HUES48 (cell line): ENCODE results near the gene ZFC3H1.
"Not testable (repeated sequence)": the region's sequence is repeated elsewhere in the genome, so short reads cannot be mapped to it uniquely, and the experiment has no call there.

Experiments
- H3K27ac ChIP-seq: one replicate; pipeline ENCODE4 v1.7.0; 2013; ENCODE audit warnings: low read depth, low read length, inconsistent platforms
- H3K27me3 ChIP-seq: 2 replicates; pipeline ENCODE4 v1.6.1; 2013; ENCODE audit warnings: mild to moderate bottlenecking, low read length; ENCODE audit not compliant: control insufficient read depth, insufficient read depth
- H3K36me3 ChIP-seq: 2 replicates; pipeline ENCODE4 v1.6.1; 2013; ENCODE audit warnings: low read length; ENCODE audit not compliant: control insufficient read depth, insufficient read depth
- H3K4me1 ChIP-seq: 2 replicates; pipeline ENCODE4 v1.6.1; 2013; ENCODE audit warnings: mild to moderate bottlenecking, low read length; ENCODE audit not compliant: control insufficient read depth, insufficient read depth
- H3K4me3 ChIP-seq: 2 replicates; pipeline ENCODE4 v1.5.1; 2013; ENCODE audit warnings: mild to moderate bottlenecking, low read depth, low read length
- H3K9ac ChIP-seq: 2 replicates; pipeline ENCODE4 v1.6.1; 2013; ENCODE audit warnings: mild to moderate bottlenecking, low read depth, low read length, moderate library complexity
- H3K9me3 ChIP-seq: 2 replicates; pipeline ENCODE4 v1.6.1; 2013; ENCODE audit warnings: low read length; ENCODE audit not compliant: control insufficient read depth, insufficient read depth

Gene ZFC3H1

DNA sequence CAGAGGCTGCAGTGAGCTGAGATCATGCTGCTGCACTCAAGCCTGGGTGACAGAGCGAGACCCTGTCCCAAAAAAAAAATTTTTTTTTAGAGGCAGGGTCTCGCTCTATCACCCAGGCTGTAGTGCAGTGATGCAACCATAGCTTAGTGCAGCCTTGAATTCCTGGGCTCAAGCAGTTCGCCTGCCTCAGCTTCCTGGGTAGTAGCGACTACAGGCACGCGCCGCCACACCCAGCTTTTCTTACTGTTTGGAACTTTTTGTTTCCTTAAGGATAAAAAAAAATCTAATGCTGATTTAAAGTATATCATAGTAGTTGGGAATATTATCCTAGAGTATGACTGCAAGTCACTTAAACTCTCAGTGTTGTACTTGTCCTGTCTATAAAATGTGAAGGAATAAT is 29.5 kb upstream of the ZFC3H1 start:
- Histone ChIP-seq H3K4me3 (no peak overlapping the region), H3K27ac (no peak overlapping the region), H3K9me3 (no peaks in the 10 kb centered on the region)

DNA sequence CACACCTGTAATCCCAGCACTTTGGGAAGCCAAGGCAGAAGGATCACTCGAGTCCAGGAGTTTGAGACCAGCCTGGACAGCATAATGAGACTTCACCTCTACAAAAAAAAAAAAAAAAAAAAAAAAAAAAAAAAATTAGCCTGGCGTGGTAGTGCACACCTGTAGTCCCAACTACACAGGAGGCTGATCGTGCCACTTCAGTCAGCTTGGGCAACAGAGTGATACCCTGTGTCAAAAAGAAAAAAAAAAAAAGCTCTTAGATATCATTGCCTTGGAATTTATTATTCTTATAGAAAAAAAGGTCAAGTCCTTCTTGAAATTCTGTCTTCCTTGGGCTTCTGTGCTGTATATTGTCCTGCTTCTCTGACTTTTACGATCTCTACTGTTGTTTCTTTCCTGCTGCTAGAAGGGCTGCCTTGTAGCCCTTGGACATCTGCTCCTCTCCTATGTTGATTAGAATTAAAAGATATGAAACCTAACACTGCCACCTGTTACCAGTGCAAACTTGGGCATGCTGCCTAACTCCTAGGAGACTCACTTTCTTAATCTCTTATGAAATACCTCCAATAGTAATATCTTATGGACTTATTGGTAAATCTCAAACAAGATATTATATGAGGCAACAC is 28.0 kb upstream of the ZFC3H1 start:
- no peak overlapping the region for H3K4me3 ChIP-seq
- H3K4me1 ChIP-seq: 0 out of 2 replicates have a peak, but pooled peaks cover 5% of the 10 kb centered on the region
- H3K9ac ChIP-seq: no peak overlapping the region
- no peak overlapping the region for H3K27ac ChIP-seq
- no peaks in the 10 kb centered on the region; the same call in 1 of the 2 replicates for H3K36me3 ChIP-seq
- no peaks in the 10 kb centered on the region for H3K9me3 ChIP-seq
- H3K27me3 ChIP-seq: no peaks in the 10 kb centered on the region

More for the DNA sequence above, 29.5 kb upstream of the ZFC3H1 start:
- H3K9ac ChIP-seq: no peak overlapping the region
- no peaks in the 10 kb centered on the region for H3K27me3 ChIP-seq
- H3K36me3 ChIP-seq: peaks cover 14% of the 10 kb centered on the region
- H3K4me1 ChIP-seq: no peaks in the 10 kb centered on the region

DNA sequence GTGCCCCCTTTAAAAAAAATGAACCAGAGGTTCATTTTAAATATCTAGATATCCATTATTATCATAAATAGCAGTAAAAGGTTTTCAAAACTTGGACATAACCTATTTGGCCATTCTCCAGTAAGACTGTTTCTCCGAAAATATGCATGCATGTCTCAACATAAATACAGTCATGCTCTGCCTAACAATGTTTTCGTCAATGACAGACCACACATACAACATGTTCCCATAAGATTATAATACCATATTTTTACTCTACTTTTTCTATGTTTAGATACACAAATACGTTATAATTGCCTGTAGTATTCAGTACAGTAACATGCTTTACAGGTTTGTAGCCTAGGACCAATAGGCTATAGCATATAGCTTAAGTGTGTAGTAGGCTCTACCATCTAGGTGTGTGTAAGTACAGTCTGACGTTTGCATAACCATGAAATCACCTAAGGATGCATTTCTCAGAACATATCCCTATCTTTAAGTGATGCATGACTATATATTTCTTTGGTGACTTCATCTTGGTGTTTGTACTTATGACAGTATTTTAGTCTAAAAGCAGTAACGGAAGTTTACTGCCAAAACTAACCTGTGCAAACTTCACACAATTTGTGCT is 25.4 kb upstream of the ZFC3H1 start:
- Histone ChIP-seq H3K4me3 (no peak overlapping the region), H3K36me3 (no peaks in the 10 kb centered on the region; the same call in 1 of the 2 replicates), H3K27ac (no peak overlapping the region), H3K9me3 (no peaks in the 10 kb centered on the region), H3K27me3 (no peaks in the 10 kb centered on the region), H3K4me1 (0 out of 2 replicates have a peak, but pooled peaks cover 9% of the 10 kb centered on the region), H3K9ac (no peak overlapping the region)

DNA sequence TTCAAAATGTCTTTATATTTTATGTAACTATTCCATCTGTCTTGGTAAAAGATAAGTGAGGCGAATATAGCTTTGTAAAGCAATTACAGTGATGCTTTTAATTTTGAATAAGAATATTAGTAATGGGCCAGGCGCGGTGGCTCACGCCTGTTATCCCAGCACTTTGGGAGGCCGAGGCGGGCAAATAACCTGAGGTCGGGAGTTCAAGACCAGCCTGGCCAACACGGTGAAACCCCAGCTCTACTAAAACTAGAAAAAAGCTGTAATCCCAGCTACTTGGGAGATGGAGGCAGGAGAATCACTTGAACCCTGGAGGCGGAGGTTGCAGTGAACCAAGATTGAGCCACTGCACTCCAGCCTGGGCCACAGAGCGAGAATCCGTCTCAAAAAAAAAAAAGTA is 23.5 kb upstream of the ZFC3H1 start:
- not testable (repeated sequence) for H3K27ac ChIP-seq, H3K9me3 ChIP-seq, H3K9ac ChIP-seq, H3K27me3 ChIP-seq, H3K4me1 ChIP-seq, H3K36me3 ChIP-seq
- H3K4me3 ChIP-seq: peak overlapping the region; percentile 97

DNA sequence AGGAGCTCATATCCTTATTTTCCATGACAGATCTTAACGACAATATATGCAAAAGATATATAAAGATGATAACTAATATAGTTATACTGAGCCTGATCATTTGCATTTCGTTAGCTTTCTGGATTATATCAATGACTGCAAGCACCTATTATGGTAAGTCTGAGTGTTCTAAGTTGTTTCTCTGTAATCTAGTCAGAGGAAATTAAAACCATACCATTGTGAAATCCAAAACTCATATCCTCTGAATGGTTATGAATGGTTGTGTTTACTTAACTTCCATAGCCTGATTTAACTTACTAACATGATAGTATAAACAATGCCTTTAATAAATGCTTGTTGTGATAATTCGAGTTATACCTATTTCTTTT is 23.0 kb upstream of the ZFC3H1 start:
- peak overlapping the region; percentile 97 for H3K4me3 ChIP-seq
- no peaks in the 10 kb centered on the region; the same call in 1 of the 2 replicates for H3K36me3 ChIP-seq
- no peaks in the 10 kb centered on the region for H3K27me3 ChIP-seq
- no peaks in the 10 kb centered on the region for H3K9me3 ChIP-seq
- H3K9ac ChIP-seq: peak overlapping the region; percentile 78; the same call in 1 of the 2 replicates
- peak overlapping the region; percentile 16 for H3K27ac ChIP-seq
- H3K4me1 ChIP-seq: 0 out of 2 replicates have a peak, but pooled peaks cover 9% of the 10 kb centered on the region

DNA sequence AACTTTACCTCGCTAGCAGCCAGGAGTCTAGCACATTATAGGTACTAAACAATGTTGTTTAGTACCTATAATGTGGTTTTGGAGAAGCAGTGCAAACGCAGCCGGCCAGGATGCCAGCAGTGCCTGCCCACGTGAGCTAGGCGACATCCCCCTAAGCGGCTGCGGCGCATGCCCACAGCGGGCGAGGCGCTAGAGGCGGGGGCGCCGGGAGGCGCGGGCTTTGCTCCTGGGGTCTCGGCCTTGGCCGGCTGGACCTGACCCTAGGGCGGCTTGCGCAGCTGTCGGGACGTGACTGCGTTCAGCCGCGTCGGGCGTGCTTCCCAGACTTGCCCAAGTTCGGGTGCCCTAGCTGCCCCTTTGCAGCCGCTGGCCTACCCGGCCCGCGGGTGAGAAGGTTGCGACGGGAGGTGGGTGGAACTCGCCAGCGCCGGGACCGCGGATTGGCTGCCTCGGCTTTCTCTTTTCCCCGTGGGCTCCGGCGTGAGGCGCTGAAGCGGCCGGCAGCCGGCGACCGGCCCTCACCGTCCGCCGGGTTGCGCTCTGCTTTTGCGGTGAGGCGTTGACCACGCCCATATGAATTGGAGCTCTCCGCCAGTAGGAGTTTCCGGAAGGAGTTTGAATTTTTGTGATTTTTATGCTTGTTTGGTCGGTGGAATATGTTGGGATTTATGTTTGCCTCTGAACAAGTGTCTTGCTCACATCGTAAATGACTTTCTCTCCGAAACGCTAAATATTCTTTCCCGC is 22.4 kb upstream of the ZFC3H1 start, which contains the start of gene TMEM19:
Gene TMEM19, plus strand, starts transcription at position 169 of the 744 bp plus-strand sequence. CDS start 599 bp downstream, outside the sequence.
- 0 out of 2 replicates have a peak, but pooled peaks cover 9% of the 10 kb centered on the region for H3K4me1 ChIP-seq
- no peaks in the 10 kb centered on the region; the same call in 1 of the 2 replicates for H3K36me3 ChIP-seq
- peak within 1 kb of the TSS; percentile 78 for H3K9ac ChIP-seq
- no peaks in the 10 kb centered on the region for H3K27me3 ChIP-seq
- H3K9me3 ChIP-seq: no peaks in the 10 kb centered on the region
- peak within 1 kb of the TSS; percentile 95 for H3K27ac ChIP-seq
- peak within 1 kb of the TSS; percentile 97 for H3K4me3 ChIP-seq

DNA sequence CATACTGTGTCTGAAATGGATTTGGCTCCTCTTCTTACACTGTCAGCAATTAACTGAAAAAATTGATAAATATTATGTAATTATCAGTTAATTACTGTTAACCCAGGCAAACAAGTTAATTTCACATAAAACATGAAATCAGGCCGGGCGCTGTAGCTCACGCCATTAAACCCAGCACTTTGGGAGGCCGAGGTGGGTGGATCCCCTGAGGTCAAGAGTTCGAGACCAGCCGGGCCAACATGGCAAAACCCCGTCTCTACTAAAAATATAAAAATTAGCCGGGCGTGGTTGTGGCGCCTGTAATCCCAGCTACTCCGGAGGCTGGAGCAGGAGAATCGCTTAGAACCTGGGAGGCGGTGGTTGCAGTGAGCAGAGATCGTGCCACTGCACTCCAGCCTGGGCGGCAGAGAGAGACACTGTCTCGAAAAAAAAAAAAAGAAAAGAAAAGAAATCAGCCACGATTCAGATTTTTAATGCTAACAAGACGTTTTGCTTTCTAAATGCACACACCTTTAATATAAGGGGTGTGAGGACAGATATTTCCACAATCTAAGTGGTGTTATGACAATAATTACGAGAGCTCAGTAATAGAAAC is 21.8 kb upstream of the ZFC3H1 start:
- Histone ChIP-seq H3K9me3 (no peaks in the 10 kb centered on the region), H3K4me3 (peak overlapping the region; percentile 97), H3K27ac (peak overlapping the region; percentile 95), H3K4me1 (0 out of 2 replicates have a peak, but pooled peaks cover 9% of the 10 kb centered on the region), H3K9ac (peak overlapping the region; percentile 78), H3K27me3 (no peaks in the 10 kb centered on the region), H3K36me3 (no peaks in the 10 kb centered on the region; the same call in 1 of the 2 replicates)

DNA sequence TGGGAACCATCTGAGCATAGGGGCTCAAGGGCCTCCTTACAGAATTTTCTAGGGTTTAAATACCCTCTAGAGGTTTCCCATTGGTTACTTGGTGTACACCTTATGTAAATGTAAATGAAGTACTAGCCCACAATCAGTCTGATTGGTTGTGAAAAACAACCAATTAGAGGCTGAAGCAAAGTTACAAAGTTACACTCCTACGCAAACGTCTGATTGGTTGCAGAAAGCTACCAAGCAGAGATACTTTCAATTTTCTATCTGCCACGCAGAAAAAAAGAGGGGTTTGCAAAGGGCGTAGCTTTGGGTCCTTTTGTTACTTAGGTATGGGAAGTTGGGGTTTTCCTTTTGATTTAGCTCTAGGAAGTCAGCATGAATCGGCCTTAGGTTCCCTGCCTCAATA is 20.4 kb upstream of the ZFC3H1 start:
- no peak overlapping the region for H3K27ac ChIP-seq

DNA sequence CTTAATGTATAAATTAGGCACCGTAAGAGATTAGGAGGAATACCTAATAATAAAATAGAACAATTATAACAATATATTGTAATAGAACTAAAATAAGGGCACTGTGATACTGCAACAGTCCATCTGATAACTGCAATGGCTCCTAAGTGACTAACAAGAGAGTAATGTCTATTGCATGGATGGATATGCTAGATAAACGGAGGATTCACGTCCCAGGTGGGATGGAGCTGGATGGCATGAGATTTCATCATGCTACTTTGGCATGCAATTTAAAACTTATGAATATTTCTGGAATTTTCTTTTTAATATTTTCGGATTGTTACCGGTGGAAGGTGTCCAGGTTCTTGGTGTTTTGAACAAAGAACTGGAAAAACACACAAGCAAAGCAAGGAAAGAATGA is 20.0 kb upstream of the ZFC3H1 start:
- H3K27ac ChIP-seq: no peak overlapping the region
- H3K9ac ChIP-seq: no peak overlapping the region
- H3K4me1 ChIP-seq: 0 out of 2 replicates have a peak, but pooled peaks cover 9% of the 10 kb centered on the region
- H3K9me3 ChIP-seq: no peaks in the 10 kb centered on the region
- no peaks in the 10 kb centered on the region for H3K27me3 ChIP-seq
- H3K4me3 ChIP-seq: no peak overlapping the region
- no peaks in the 10 kb centered on the region for H3K36me3 ChIP-seq

More for the DNA sequence above, 20.4 kb upstream of the ZFC3H1 start:
- Histone ChIP-seq H3K36me3 (no peaks in the 10 kb centered on the region), H3K4me3 (no peak overlapping the region), H3K9me3 (no peaks in the 10 kb centered on the region), H3K27me3 (no peaks in the 10 kb centered on the region), H3K4me1 (0 out of 2 replicates have a peak, but pooled peaks cover 9% of the 10 kb centered on the region), H3K9ac (no peak overlapping the region)

DNA sequence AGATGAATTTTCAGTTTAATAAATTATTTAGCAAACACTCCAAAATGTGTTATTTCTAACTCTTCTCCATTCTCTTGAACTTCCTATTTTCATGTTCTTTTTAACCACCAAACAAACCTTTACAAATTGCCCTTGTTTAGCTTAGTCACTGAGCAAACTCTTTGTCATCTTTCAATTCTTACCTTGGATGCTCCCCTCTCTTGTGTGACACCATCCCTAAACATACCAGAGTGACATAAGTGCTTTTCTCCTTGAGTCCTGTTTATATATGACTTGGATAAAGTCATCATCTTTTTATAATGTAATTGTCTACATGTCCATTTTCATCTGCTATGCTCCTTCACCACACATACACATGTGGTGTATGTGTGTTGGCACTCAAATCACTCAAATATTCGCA is 18.8 kb upstream of the ZFC3H1 start:
- no peak overlapping the region for H3K27ac ChIP-seq
- H3K9me3 ChIP-seq: no peaks in the 10 kb centered on the region
- 0 out of 2 replicates have a peak, but pooled peaks cover 4% of the 10 kb centered on the region for H3K4me1 ChIP-seq
- H3K9ac ChIP-seq: no peak overlapping the region
- H3K36me3 ChIP-seq: no peaks in the 10 kb centered on the region
- no peaks in the 10 kb centered on the region for H3K27me3 ChIP-seq
- H3K4me3 ChIP-seq: no peak overlapping the region
